H9 (cell line): ENCODE measurements around the gene GTF3C6. TPM values are rescaled to one million over a fixed set of nuclear protein-coding genes. Genes with fewer than 3 reads are reported as not detected.

Experiments
- DNase-seq: peaks from one replicate; pipeline ENCODE4 v3.0.0-alpha.2; 2017
- H2AFZ ChIP-seq: one replicate; pipeline ENCODE4 v1.6.1; 2013; ENCODE audit warnings: mild to moderate bottlenecking, low read length, control low read depth, moderate library complexity
- H2AK5ac ChIP-seq: 2 replicates; pipeline ENCODE4 v1.6.1; 2013; ENCODE audit warnings: low read length, control low read depth, mixed read lengths; ENCODE audit not compliant: insufficient read length
- H2BK120ac ChIP-seq: one replicate; pipeline ENCODE4 v1.6.1; 2013; ENCODE audit warnings: low read depth, mild to moderate bottlenecking, low read length, control low read depth, inconsistent platforms; ENCODE audit not compliant: poor library complexity, severe bottlenecking
- H2BK12ac ChIP-seq: 2 replicates; pipeline ENCODE4 v1.6.1; 2013; ENCODE audit warnings: low read length, control low read depth, mixed read lengths, low read depth; ENCODE audit not compliant: insufficient read length
- H2BK15ac ChIP-seq: 2 replicates; pipeline ENCODE4 v1.6.1; 2013; ENCODE audit warnings: low read depth, low read length, control low read depth
- H2BK20ac ChIP-seq: one replicate; pipeline ENCODE4 v1.6.1; 2013; ENCODE audit warnings: low read depth, mild to moderate bottlenecking, low read length, control low read depth, inconsistent platforms; ENCODE audit not compliant: poor library complexity, severe bottlenecking
- H2BK5ac ChIP-seq: 2 replicates; pipeline ENCODE4 v1.6.1; 2013; ENCODE audit warnings: low read length, control low read depth, mixed read lengths; ENCODE audit not compliant: insufficient read length
- H3K14ac ChIP-seq: 2 replicates; pipeline ENCODE4 v1.6.1; 2013; ENCODE audit warnings: low read length, control low read depth; ENCODE audit not compliant: insufficient read depth
- H3K18ac ChIP-seq: 2 replicates; pipeline ENCODE4 v1.6.1; 2013; ENCODE audit warnings: low read depth, mild to moderate bottlenecking, mixed read lengths, low read length, control low read depth; ENCODE audit not compliant: insufficient read length
- H3K23ac ChIP-seq: 2 replicates; pipeline ENCODE4 v1.6.1; 2013; ENCODE audit warnings: low read length, control low read depth, mixed read lengths, low read depth; ENCODE audit not compliant: insufficient read length
- H3K23me2 ChIP-seq: 2 replicates; pipeline ENCODE4 v1.6.1; 2013; ENCODE audit warnings: low read depth, mild to moderate bottlenecking, mixed read lengths, low read length, control low read depth; ENCODE audit not compliant: insufficient read length, poor library complexity, severe bottlenecking
- H3K27ac ChIP-seq: 2 replicates; pipeline ENCODE4 v1.5.1; 2013; ENCODE audit warnings: low read length, control low read depth, mixed read lengths, low read depth; ENCODE audit not compliant: insufficient read length
- H3K27me3 ChIP-seq: 2 replicates; pipeline ENCODE4 v1.6.1; 2013; ENCODE audit warnings: low read length, control low read depth, inconsistent platforms; ENCODE audit not compliant: insufficient read depth
- H3K4ac ChIP-seq: 2 replicates; pipeline ENCODE4 v1.6.1; 2013; ENCODE audit warnings: low read depth, mild to moderate bottlenecking, control low read depth, inconsistent platforms, low read length, moderate library complexity
- H3K4me1 ChIP-seq: 2 replicates; pipeline ENCODE4 v1.6.1; 2013; ENCODE audit warnings: low read length, control low read depth, inconsistent platforms; ENCODE audit not compliant: insufficient read depth
- H3K4me2 ChIP-seq: 2 replicates; pipeline ENCODE4 v1.6.1; 2013; ENCODE audit warnings: low read length, control low read depth, mixed read lengths; ENCODE audit not compliant: insufficient read length, insufficient read depth
- H3K56ac ChIP-seq: 2 replicates; pipeline ENCODE4 v1.6.1; 2013; ENCODE audit warnings: low read depth, mild to moderate bottlenecking, mixed read lengths, low read length, control low read depth; ENCODE audit not compliant: insufficient read length
- H3K79me1 ChIP-seq: 2 replicates; pipeline ENCODE4 v1.6.1; 2013; ENCODE audit warnings: low read depth, mild to moderate bottlenecking, moderate library complexity, low read length, control low read depth, inconsistent platforms; ENCODE audit not compliant: insufficient read depth, poor library complexity, severe bottlenecking
- H3K79me2 ChIP-seq: 2 replicates; pipeline ENCODE4 v1.6.1; 2013; ENCODE audit warnings: low read length, control low read depth, inconsistent platforms; ENCODE audit not compliant: insufficient read depth
- H3K9ac ChIP-seq: 2 replicates; pipeline ENCODE4 v1.6.1; 2013; ENCODE audit warnings: low read length, control low read depth, mixed read lengths; ENCODE audit not compliant: insufficient read length; ENCODE audit errors: extremely low read depth
- H3K9me3 ChIP-seq: one replicate; pipeline ENCODE4 v1.6.1; 2013; ENCODE audit warnings: low read depth, low read length, inconsistent platforms; ENCODE audit not compliant: control insufficient read depth
- H3T11ph ChIP-seq: one replicate; pipeline ENCODE4 v1.6.1; 2013; ENCODE audit warnings: mild to moderate bottlenecking, low read length, control low read depth, inconsistent platforms
- H4K20me1 ChIP-seq: one replicate; pipeline ENCODE4 v1.6.1; 2013; ENCODE audit not compliant: control insufficient read depth, insufficient read length, insufficient read depth
- H4K5ac ChIP-seq: 2 replicates; pipeline ENCODE4 v1.6.1; 2013; ENCODE audit warnings: low read depth, mild to moderate bottlenecking, mixed read lengths, low read length, control low read depth; ENCODE audit not compliant: insufficient read length
- H4K8ac ChIP-seq: replicated peaks from 2 replicates; pipeline ENCODE4 v1.6.1; 2013; ENCODE audit warnings: low read length, control low read depth, mixed read lengths, low read depth; ENCODE audit not compliant: insufficient read length
- H4K91ac ChIP-seq: 2 replicates; pipeline ENCODE4 v1.6.1; 2013; ENCODE audit warnings: low read depth, mild to moderate bottlenecking, moderate library complexity, mixed read lengths, low read length, control low read depth; ENCODE audit not compliant: insufficient read length
- H3K27ac Mint-ChIP-seq, 3 experiments: 2 replicates in 2 of 3; 3 replicates in 1 of 3; pipeline ENCODE4 v1.8.0; 2020 to 2021; ENCODE audit warnings: mixed read lengths in 3 of 3, mild to moderate bottlenecking in 1 of 3, moderate library complexity in 1 of 3
- H3K27me3 Mint-ChIP-seq: 2 replicates; pipeline ENCODE4 v1.8.0; 2021; ENCODE audit warnings: low read depth, mild to moderate bottlenecking, moderate library complexity, mixed read lengths
- H3K36me3 Mint-ChIP-seq, 3 experiments: 2 replicates in 2 of 3; 3 replicates in 1 of 3; pipeline ENCODE4 v1.8.0; 2020 to 2021; ENCODE audit warnings: low read depth in 3 of 3, mixed read lengths in 3 of 3; ENCODE audit not compliant: insufficient read depth in 1 of 3
- H3K4me1 Mint-ChIP-seq, 2 experiments: 2 replicates each; pipeline ENCODE4 v1.8.0; 2020; ENCODE audit warnings: mixed read lengths in 2 of 2
- H3K4me3 Mint-ChIP-seq, 2 experiments: 2 replicates in 1 of 2; 3 replicates in 1 of 2; pipeline ENCODE4 v1.8.0; 2020 to 2021; ENCODE audit warnings: mild to moderate bottlenecking in 2 of 2, mixed read lengths in 2 of 2, moderate library complexity in 1 of 2
- H3K9me3 Mint-ChIP-seq, 2 experiments: 2 replicates in 1 of 2; 3 replicates in 1 of 2; pipeline ENCODE4 v1.8.0; 2020; ENCODE audit warnings: mild to moderate bottlenecking in 2 of 2, mixed read lengths in 2 of 2, moderate library complexity in 1 of 2
- WGBS: extraction: QIAGEN DNeasy Blood & Tissue Kit; methylation state at CpG from one replicate; pipeline ENCODE4 v1.1.7; 2013; ENCODE audit warnings: missing lambda C conversion rate, low lambda C conversion rate, mixed read lengths; ENCODE audit not compliant: insufficient read length; ENCODE audit errors: extremely low coverage; 5-methylcytosine and 5-hydroxymethylcytosine counted together
- total RNA-seq: library from RNA; stranded (reverse); gene quantifications from 2 replicates; pipeline ENCODE4 v1.2.1, GENCODE V29; 2021
- TF ChIP-seq, protein P1 (sequence below): fragments of 200-600 bp; sonication (generic); conservative IDR thresholded peaks from 3 replicates; pipeline ENCODE4 v1.8.0; 2021; ENCODE audit warnings: antibody characterized with exemption, mild to moderate bottlenecking

The GTF3C6 gene
- total RNA-seq, 1 experiment from 2014 or later, result 106 TPM

DNA sequence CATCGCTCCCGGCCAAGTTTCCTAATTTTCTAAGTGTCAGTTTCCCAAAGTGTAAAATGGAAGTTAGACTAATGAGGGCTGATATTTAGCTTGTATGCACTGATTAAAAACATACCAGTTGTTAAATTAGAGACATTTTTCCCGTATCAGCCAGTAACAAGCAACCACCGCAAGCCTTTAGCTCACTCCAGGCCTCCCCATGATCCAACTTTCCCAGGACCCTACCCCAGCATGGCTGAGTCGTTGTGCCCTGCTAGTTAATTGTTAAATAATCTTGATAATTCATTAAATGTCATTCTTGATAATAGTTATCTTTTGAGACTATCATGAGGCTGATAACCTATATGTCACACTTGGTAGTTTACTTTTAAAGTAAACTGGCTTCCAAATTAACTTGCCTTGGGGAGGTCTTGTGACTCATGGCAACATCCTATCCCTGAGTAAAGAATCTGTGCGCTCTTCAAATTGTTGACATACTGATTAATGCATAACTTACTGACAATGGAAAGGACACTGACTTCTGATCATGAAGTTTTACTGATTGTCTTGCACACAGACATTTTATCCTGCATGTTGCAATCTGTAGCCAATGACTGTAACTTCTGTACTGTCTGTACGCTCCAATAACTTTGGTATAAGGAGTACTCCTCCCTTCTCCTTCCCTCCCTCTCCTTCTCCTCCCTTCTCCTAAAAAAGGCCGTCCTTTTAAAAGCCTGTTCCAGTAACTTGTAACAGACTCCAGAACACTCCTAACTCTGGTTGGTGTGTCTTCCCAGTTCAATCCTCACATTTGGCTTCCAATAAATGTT lies 6.3 kb upstream of the GTF3C6 start:
- H4K20me1 ChIP-seq, result no peaks in the 10 kb centered on the region
- H2AFZ ChIP-seq, result no peak overlapping the region
- H4K8ac ChIP-seq, result no peak overlapping the region
- no peak overlapping the region for H3K27ac Mint-ChIP-seq
- WGBS, result no CpG with 5 or more reads among the region's 8 CpGs
- no peaks in the 10 kb centered on the region for H3K9me3 ChIP-seq
- no peaks in the 10 kb centered on the region for H3K27me3 Mint-ChIP-seq
- no peak for DNase-seq
- no peak overlapping the region for H4K91ac ChIP-seq
- H3K79me1 ChIP-seq, result no peaks in the 10 kb centered on the region
- H3K4me2 ChIP-seq, result no peak overlapping the region
- no peak overlapping the region for H4K5ac ChIP-seq
- TF ChIP-seq, protein P1, sequence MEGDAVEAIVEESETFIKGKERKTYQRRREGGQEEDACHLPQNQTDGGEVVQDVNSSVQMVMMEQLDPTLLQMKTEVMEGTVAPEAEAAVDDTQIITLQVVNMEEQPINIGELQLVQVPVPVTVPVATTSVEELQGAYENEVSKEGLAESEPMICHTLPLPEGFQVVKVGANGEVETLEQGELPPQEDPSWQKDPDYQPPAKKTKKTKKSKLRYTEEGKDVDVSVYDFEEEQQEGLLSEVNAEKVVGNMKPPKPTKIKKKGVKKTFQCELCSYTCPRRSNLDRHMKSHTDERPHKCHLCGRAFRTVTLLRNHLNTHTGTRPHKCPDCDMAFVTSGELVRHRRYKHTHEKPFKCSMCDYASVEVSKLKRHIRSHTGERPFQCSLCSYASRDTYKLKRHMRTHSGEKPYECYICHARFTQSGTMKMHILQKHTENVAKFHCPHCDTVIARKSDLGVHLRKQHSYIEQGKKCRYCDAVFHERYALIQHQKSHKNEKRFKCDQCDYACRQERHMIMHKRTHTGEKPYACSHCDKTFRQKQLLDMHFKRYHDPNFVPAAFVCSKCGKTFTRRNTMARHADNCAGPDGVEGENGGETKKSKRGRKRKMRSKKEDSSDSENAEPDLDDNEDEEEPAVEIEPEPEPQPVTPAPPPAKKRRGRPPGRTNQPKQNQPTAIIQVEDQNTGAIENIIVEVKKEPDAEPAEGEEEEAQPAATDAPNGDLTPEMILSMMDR, result no peak
- H3K23ac ChIP-seq, result no peak overlapping the region
- no peaks in the 10 kb centered on the region for H3K79me2 ChIP-seq
- no peak overlapping the region for H2BK12ac ChIP-seq
- no peak overlapping the region for H3K14ac ChIP-seq
- H3K4me1 Mint-ChIP-seq, result no peaks in the 10 kb centered on the region
- H3K9ac ChIP-seq, result no peak overlapping the region
- no peak overlapping the region for H3K27ac ChIP-seq
- H3K18ac ChIP-seq, result no peak overlapping the region
- H3K56ac ChIP-seq, result no peak overlapping the region
- no peaks in the 10 kb centered on the region for H3K4me1 ChIP-seq
- H3T11ph ChIP-seq, result no peak overlapping the region
- no peak overlapping the region for H3K4ac ChIP-seq
- H2BK20ac ChIP-seq, result no peak overlapping the region
- H3K27me3 ChIP-seq, result no peaks in the 10 kb centered on the region
- no peak overlapping the region for H2AK5ac ChIP-seq
- H2BK120ac ChIP-seq, result no peak overlapping the region
- no peaks in the 10 kb centered on the region; a peak in 1 of 7 replicates for H3K36me3 Mint-ChIP-seq
- H3K4me3 Mint-ChIP-seq, result no peak overlapping the region
- H3K9me3 Mint-ChIP-seq, result no peaks in the 10 kb centered on the region
- H3K23me2 ChIP-seq, result no peaks in the 10 kb centered on the region
- H2BK5ac ChIP-seq, result no peak overlapping the region
- no peak overlapping the region for H2BK15ac ChIP-seq
